Heart right ventricle (tissue), 16 donors: ENCODE data around the gene ADGRA1. TPM values are rescaled to one million over a fixed set of nuclear protein-coding genes. Genes with fewer than 3 reads are reported as not detected.

Experiments
- ATAC-seq, 8 donors: fragments of 200-7000 bp; cut with Tn5 transposase; one replicate each; pipeline ENCODE4 v1.9.1; 2020; ENCODE audit warnings: mild to moderate bottlenecking in 8 of 8, moderate library complexity in 8 of 8, moderate number of reproducible peaks in 1 of 8
- DNase-seq, 2 donors: peaks; one replicate each; pipeline ENCODE4 v3.0.0-alpha.2; 2020
- H3K27ac ChIP-seq, 10 donors: fragments of 200-600 bp; sonication (generic) in 2 of 10; one replicate each; pipeline versions ENCODE4 v1.5.0 to v1.8.0; 2020 to 2022; ENCODE audit warnings: mild to moderate bottlenecking in 3 of 10
- H3K27me3 ChIP-seq, 7 donors: fragments of 200-600 bp; one replicate each; pipeline ENCODE4 v1.8.0; 2021 to 2022; ENCODE audit warnings: mild to moderate bottlenecking in 2 of 7
- H3K36me3 ChIP-seq, 9 donors: fragments of 200-600 bp; sonication (generic) in 1 of 9; one replicate each; pipeline versions ENCODE4 v1.5.0 to v1.8.0; 2020 to 2022; ENCODE audit warnings: mild to moderate bottlenecking in 2 of 9
- H3K4me1 ChIP-seq, 9 donors: fragments of 200-600 bp; sonication (generic) in 1 of 9; one replicate each; pipeline versions ENCODE4 v1.5.0 to v1.8.0; 2020 to 2022; ENCODE audit warnings: mild to moderate bottlenecking in 4 of 9
- H3K4me3 ChIP-seq, 10 donors: fragments of 200-600 bp; sonication (generic) in 2 of 10; one replicate each; pipeline versions ENCODE4 v1.5.0 to v1.8.0; 2020 to 2022; ENCODE audit warnings: mild to moderate bottlenecking in 7 of 10, moderate library complexity in 2 of 10
- H3K9me3 ChIP-seq, 11 donors: fragments of 200-600 bp in 10 of 11; sonication (generic) in 2 of 11; one replicate each; pipeline versions ENCODE4 v1.5.0 to v1.8.0; 2013 to 2022; ENCODE audit warnings: mild to moderate bottlenecking in 2 of 11, control low read depth in 1 of 11, moderate library complexity in 1 of 11
- CTCF ChIP-seq, 9 donors: fragments of 200-600 bp; sonication (generic) in 2 of 9; IDR thresholded peaks; one replicate each; pipeline versions ENCODE4 v1.5.0 to v1.8.0; 2021 to 2022; ENCODE audit warnings: antibody characterized with exemption in 9 of 9, mild to moderate bottlenecking in 5 of 9, moderate library complexity in 1 of 9
- WGBS, 2 donors: extraction: QIAGEN DNeasy Blood & Tissue Kit; methylation state at CpG; one replicate each; pipeline ENCODE4 v1.1.7; 2013; ENCODE audit warnings: inconsistent platforms in 1 of 2; 5-methylcytosine and 5-hydroxymethylcytosine counted together
- intact Hi-C, 10 donors: fragments of 100-400 bp; cut with DNase I; formaldehyde crosslinking; loops; one replicate each; pipeline versions ENCODE4 v1.11.1 to v1.14.2; 2022
- polyA plus RNA-seq, 2 donors: library from polyadenylated mRNA; stranded (reverse); fragments of 200-250 nt; gene quantifications; one replicate each; pipeline ENCODE4 v1.2.3, GENCODE V29; 2013
- total RNA-seq, 10 donors: library from RNA; stranded (reverse); fragmentation: NEBNext Ultra II Directional in 3 of 10; extraction: Animal tissue kit (Norgen Biotek cat#: 25700) in 3 of 10; gene quantifications; one replicate each; pipeline versions ENCODE4 v1.2.1 to v1.2.4, GENCODE V29; 2021 to 2023
- donor health status: Arrhythmogenic right ventricular cardiomyopathy.
- donor health status: ischemic (EF 13 %, LVEDD 7.1; RV severe dilation, severe dysfunction).
- donor health status: healthy with polysubstance abuse.
- donor health status: DM: no; HTN: yes; CAD: no.
- donor health status: DM: no; HTN: no; CAD: no.
- donor health status: ischemic (EF 25% LVEDD 6.9; RV normal size, moderate dysfunction).
- donor health status: ischemic (EF 25% LVEDD 5.7; RV mildly dilated, moderate dysfunction).
- donor health status: healthy.
- donor health status: DM: yes; HTN: yes; CAD: no.
- donor health status: Ischemic cardiomyopathy.
- donor health status: ischemic (EF 35%, LVEDD 5.7; RV mildly dilated, moderate dysfunction).
- donor health status: nonischemic (EF 11% LVEDD 7.7; RV severe dilation, severe dysfunction).
- donor health status: DM: yes; HTN: yes; CAD: no.
- donor health status: PGD.
- donor health status: ischemic (EF 29% LVEDD 5.4; RV normal size, mild dysfunction).
- donor health status: nonischemic (EF 23%, LVEDD 6.1; RV moderate dilation, normal function).

The ADGRA1 gene
- total and polyA plus RNA-seq, 12 donors = under 0.01 to 0.21 (median 0.11) TPM; not detected in 6

GRCh38 chr10:133121479-133121878, 33.8 kb downstream of the ADGRA1 start:
- Histone ChIP-seq H3K36me3 (no peaks in the 10 kb centered on the region), H3K27ac (no peak overlapping the region), H3K27me3 (peaks cover 0 to 34% (median 28%) of the 10 kb centered on the region in 7 donors), H3K4me1 (peaks cover 0 to 6% (median 0%) of the 10 kb centered on the region in 9 donors), H3K4me3 (no peak overlapping the region), H3K9me3 (peaks cover 0 to 19% (median 8%) of the 10 kb centered on the region in 11 donors)
- intact Hi-C loops = loop anchor here in 9 of 10 donors (5.0 to 10.0 kb wide), 8 partner anchors 177 to 464 kb away; partner anchors contain the start of gene CFAP46 (in 4 of the 9)
- DNase-seq (no peak), ATAC-seq (no peak)
- 82 to 95% methylated on average over 8 of the region's 8 CpGs for WGBS, 2 donors
- no peak for TF ChIP-seq CTCF (IDR thresholded peaks at IDR 0.05)

- peak in 1 of 2 donors; percentile 4 for DNase-seq
- Histone ChIP-seq H3K27ac (no peak overlapping the region), H3K27me3 (peaks cover 0 to 38% (median 30%) of the 10 kb centered on the region in 7 donors), H3K4me1 (peaks cover 0 to 6% (median 0%) of the 10 kb centered on the region in 9 donors), H3K36me3 (no peaks in the 10 kb centered on the region), H3K9me3 (peaks cover 0 to 19% (median 8%) of the 10 kb centered on the region in 11 donors), H3K4me3 (no peak overlapping the region)
- intact Hi-C loops = loop anchor here (2.0 to 10.0 kb wide), 9 partner anchors 178 to 465 kb away; partner anchors contain the start of gene CFAP46 (in 4 of the 10)
- no peak for ATAC-seq
- no peak for TF ChIP-seq CTCF (IDR thresholded peaks at IDR 0.05)
- 84 to 86% methylated on average over 33 of the region's 33 CpGs for WGBS, 2 donors
These were observed 34.6 kb downstream of the ADGRA1 start for GRCh38 chr10:133122171-133122935.

DNA sequence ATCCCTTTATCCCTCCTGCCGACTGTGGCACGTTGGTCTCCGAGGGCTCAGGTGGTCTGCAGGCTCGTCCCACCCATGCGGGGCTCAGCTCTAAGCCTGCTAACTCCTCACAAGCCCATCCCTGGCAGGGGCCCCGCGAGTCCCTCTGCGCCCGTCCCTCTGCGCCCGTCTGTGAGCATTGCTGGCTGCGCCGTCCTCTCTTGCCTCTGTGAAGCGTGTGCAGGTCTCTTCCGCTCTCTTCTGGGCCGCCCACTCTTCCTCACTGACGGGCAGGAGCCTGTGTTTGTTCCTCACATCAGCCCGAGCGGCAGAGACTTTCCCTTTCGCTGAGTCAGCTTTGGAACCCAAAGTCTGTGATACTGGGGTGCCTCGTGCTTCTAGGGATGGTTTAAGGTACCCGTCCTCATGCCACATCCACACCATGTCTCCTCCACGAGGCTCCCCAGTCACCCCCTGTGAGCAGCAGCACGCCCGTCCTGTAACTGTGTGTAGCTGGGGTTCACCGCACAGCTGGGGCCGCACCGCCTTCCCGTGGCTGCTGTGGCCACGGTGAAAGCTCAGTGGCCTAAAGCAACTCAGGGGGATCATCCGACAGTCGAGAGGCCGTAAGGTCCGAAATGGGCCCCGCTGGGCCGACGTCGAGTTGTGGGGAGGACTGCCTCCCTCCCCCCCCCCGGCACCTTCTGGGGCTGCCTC, 35.5 kb downstream of the ADGRA1 start:
- intact Hi-C loops = loop anchor here (2.0 to 10.0 kb wide), 9 partner anchors 178 to 466 kb away; partner anchors contain the start of gene CFAP46 (in 4 of the 10)
- Histone ChIP-seq H3K4me3 (no peak overlapping the region), H3K9me3 (peaks cover 0 to 16% (median 8%) of the 10 kb centered on the region in 11 donors), H3K4me1 (peaks cover 0 to 6% (median 0%) of the 10 kb centered on the region in 9 donors), H3K27me3 (peaks cover 0 to 38% (median 30%) of the 10 kb centered on the region in 7 donors), H3K27ac (no peak overlapping the region), H3K36me3 (no peaks in the 10 kb centered on the region)
- ATAC-seq = no peak
- WGBS, 2 donors = 81 to 85% methylated on average over 39 of the region's 39 CpGs
- no peak for TF ChIP-seq CTCF (IDR thresholded peaks at IDR 0.05)
- no peak for DNase-seq

DNA sequence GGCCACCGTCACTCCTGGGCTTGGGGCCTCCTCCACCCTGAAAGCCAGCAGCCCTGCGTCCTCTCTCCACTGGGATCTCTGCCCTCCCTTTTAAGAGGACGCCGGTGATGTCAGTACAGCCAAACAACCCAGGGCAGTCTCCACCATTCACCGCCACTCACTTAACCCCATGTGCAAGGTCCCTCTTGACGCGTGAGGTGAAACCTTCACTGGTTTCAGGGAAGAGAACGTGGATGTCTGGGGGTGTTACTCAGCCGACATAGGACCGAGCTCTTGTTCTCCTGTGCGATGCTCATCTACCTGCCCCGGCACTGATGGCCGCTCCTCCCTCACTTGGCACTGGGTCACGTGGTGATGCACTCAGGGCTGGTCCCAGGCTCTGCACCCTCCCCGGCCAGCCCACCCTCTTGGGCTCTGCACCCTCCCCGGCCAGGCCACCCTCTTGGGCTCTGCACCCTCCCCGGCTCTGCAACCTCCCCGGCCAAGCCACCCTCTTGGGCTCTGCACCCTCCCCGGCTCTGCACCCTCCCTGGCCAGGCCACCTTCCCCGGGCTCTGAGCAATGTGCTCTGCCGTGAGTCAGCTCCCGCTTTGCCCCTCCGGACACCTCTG, 36.1 kb downstream of the ADGRA1 start:
- no peak for DNase-seq
- Histone ChIP-seq H3K27me3 (peaks cover 0 to 38% (median 30%) of the 10 kb centered on the region in 7 donors), H3K36me3 (no peaks in the 10 kb centered on the region), H3K9me3 (peaks cover 0 to 16% (median 7%) of the 10 kb centered on the region in 11 donors), H3K4me3 (no peak overlapping the region), H3K27ac (no peak overlapping the region), H3K4me1 (peaks cover 0 to 6% (median 0%) of the 10 kb centered on the region in 9 donors)
- WGBS, 2 donors = 77 to 78% methylated on average over 23 of the region's 23 CpGs
- ATAC-seq = peak in 1 of 8 donors; percentile 11
- TF ChIP-seq CTCF (IDR thresholded peaks at IDR 0.05) = no peak
- intact Hi-C loops = loop anchor here (2.0 to 10.0 kb wide), 10 partner anchors 179 to 467 kb away; partner anchors contain the start of gene CFAP46 (in 4 of the 10)
